Lung (tissue), 12 donors: Measurements from ENCODE around the gene NRG3. TPM values are rescaled to one million over a fixed set of nuclear protein-coding genes. Genes with fewer than 3 reads are reported as not detected.

Experiments used
- ATAC-seq: fragments of 200-7000 bp; cut with Tn5 transposase; one replicate; pipeline ENCODE4 v1.9.1; 2020; ENCODE audit warnings: moderate number of reproducible peaks; ENCODE audit not compliant: insufficient read depth, low FRiP score
- DNase-seq, 3 donors: peaks; one replicate each; pipeline ENCODE4 v3.0.0-alpha.2; 2013 to 2017
- H3K27ac ChIP-seq, 2 donors: one replicate each; pipeline ENCODE4 v1.5.1; 2013; ENCODE audit warnings: mild to moderate bottlenecking in 2 of 2, moderate library complexity in 2 of 2, control low read depth in 1 of 2, inconsistent platforms in 1 of 2, low read depth in 1 of 2, low read length in 1 of 2
- H3K27me3 ChIP-seq, 3 donors: one replicate each; pipeline ENCODE4 v1.5.1; 2013; ENCODE audit warnings: low read length in 2 of 3; ENCODE audit not compliant: control insufficient read depth in 3 of 3, insufficient read depth in 3 of 3
- H3K36me3 ChIP-seq, 4 donors: one replicate each; pipeline ENCODE4 v1.5.1; 2013; ENCODE audit warnings: low read length in 4 of 4, mild to moderate bottlenecking in 1 of 4, moderate library complexity in 1 of 4; ENCODE audit not compliant: control insufficient read depth in 4 of 4, insufficient read depth in 4 of 4
- H3K4me1 ChIP-seq, 5 donors: one replicate each; pipeline ENCODE4 v1.5.1; 2013; ENCODE audit warnings: low read length in 5 of 5, mild to moderate bottlenecking in 2 of 5, moderate library complexity in 1 of 5; ENCODE audit not compliant: control insufficient read depth in 5 of 5, insufficient read depth in 5 of 5
- H3K4me3 ChIP-seq: one replicate; pipeline ENCODE4 v1.5.1; 2013; ENCODE audit warnings: mild to moderate bottlenecking, control low read depth, moderate library complexity
- H3K9ac ChIP-seq, 2 donors: one replicate each; pipeline ENCODE4 v1.5.1; 2013; ENCODE audit warnings: low read length in 2 of 2, control low read depth in 1 of 2; ENCODE audit not compliant: insufficient read depth in 1 of 2
- H3K9me3 ChIP-seq, 4 donors: one replicate each; pipeline ENCODE4 v1.5.1; 2013; ENCODE audit warnings: low read length in 3 of 4, mild to moderate bottlenecking in 1 of 4, moderate library complexity in 1 of 4; ENCODE audit not compliant: control insufficient read depth in 4 of 4, insufficient read depth in 3 of 4
- CTCF ChIP-seq: IDR thresholded peaks from 2 replicates; pipeline ENCODE4 v1.5.1; 2012; ENCODE audit warnings: mild to moderate bottlenecking; ENCODE audit errors: control extremely low read depth, extremely low read depth
- WGBS, 2 donors: extraction: QIAGEN DNeasy Blood & Tissue Kit; methylation state at CpG; one replicate each; pipeline ENCODE4 v1.1.7; 2013; 5-methylcytosine and 5-hydroxymethylcytosine counted together
- polyA plus RNA-seq, 2 donors: library from polyadenylated mRNA; stranded (reverse); fragments of 200-250 nt; gene quantifications; one replicate each; pipeline ENCODE4 v1.2.1, GENCODE V29; 2013
- total RNA-seq, 2 donors: library from RNA; depleted of rRNA in 1 of 2; stranded (reverse); fragments of >200 nt in 1 of 2; gene quantifications; one replicate each; pipeline ENCODE4 v1.2.1, GENCODE V29; 2014 to 2021
- donor health status: control.
- donor health status: control.
- donor health status: Bipolar disorder and iron deficiency.
- donor health status: healthy.
- donor health status: DM: yes; HTN: yes; CAD: no.

The NRG3 gene
- total and polyA plus RNA-seq, 4 donors: 0.49 to 2.0 (median 0.84) TPM

- Histone ChIP-seq H3K36me3 (no peaks in the 10 kb centered on the region), H3K9ac (no peak overlapping the region), H3K27ac (no peak overlapping the region), H3K4me3 (no peak overlapping the region), H3K27me3 (no peaks in the 10 kb centered on the region), H3K9me3 (peaks cover 0 to 3% (median 0%) of the 10 kb centered on the region in 4 donors), H3K4me1 (no peaks in the 10 kb centered on the region)
- DNase-seq (no peak), ATAC-seq (no peak)
- TF ChIP-seq CTCF: no peak
- 87 to 90% methylated on average over 5 of the region's 5 CpGs for WGBS, 2 donors
Measured at GRCh38 chr10:81848931-81849330, 26.1 kb upstream of the NRG3 start.

GRCh38 chr10:81862596-81862995, 12.4 kb upstream of the NRG3 start:
- Histone ChIP-seq H3K9ac (no peak overlapping the region), H3K36me3 (no peaks in the 10 kb centered on the region), H3K4me1 (peaks cover 0 to 3% (median 0%) of the 10 kb centered on the region in 5 donors), H3K9me3 (peaks cover 0 to 4% (median 2%) of the 10 kb centered on the region in 4 donors), H3K4me3 (no peak overlapping the region), H3K27me3 (no peaks in the 10 kb centered on the region), H3K27ac (no peak overlapping the region)
- DNase-seq (no peak), ATAC-seq (no peak)
- 93 to 97% methylated on average over 19 of the region's 19 CpGs for WGBS, 2 donors
- no peak for TF ChIP-seq CTCF

GRCh38 chr10:81863771-81864170, 11.2 kb upstream of the NRG3 start:
- TF ChIP-seq CTCF: no peak
- H3K36me3 ChIP-seq: no peaks in the 10 kb centered on the region
- no peak overlapping the region for H3K4me3 ChIP-seq
- H3K9ac ChIP-seq: no peak overlapping the region
- no peak for ATAC-seq
- H3K27me3 ChIP-seq: no peaks in the 10 kb centered on the region
- no peak for DNase-seq
- H3K27ac ChIP-seq: no peak overlapping the region
- peaks cover 0 to 4% (median 0%) of the 10 kb centered on the region in 5 donors for H3K4me1 ChIP-seq
- H3K9me3 ChIP-seq: peaks cover 0 to 4% (median 2%) of the 10 kb centered on the region in 4 donors

- no peak overlapping the region for H3K4me3 ChIP-seq
- WGBS, 2 donors: 53 to 68% methylated on average over 2 of the region's 2 CpGs
- H3K4me1 ChIP-seq: peaks cover 0 to 4% (median 0%) of the 10 kb centered on the region in 5 donors
- no peaks in the 10 kb centered on the region for H3K36me3 ChIP-seq
- no peak overlapping the region for H3K27ac ChIP-seq
- no peak overlapping the region for H3K9ac ChIP-seq
- ATAC-seq (no peak), DNase-seq (no peak)
- H3K9me3 ChIP-seq: peaks cover 0 to 4% (median 2%) of the 10 kb centered on the region in 4 donors
- no peak for TF ChIP-seq CTCF
- H3K27me3 ChIP-seq: no peaks in the 10 kb centered on the region
Measured at GRCh38 chr10:81865581-81865980, 9.4 kb upstream of the NRG3 start.
